Femur (tissue), 1 donor: ENCODE data around the gene DYNLT1.
"Not testable (repeated sequence)": the region's sequence is repeated elsewhere in the genome, so short reads cannot be mapped to it uniquely, and the experiment has no call there.

Source experiments
- DNase-seq: peaks from one replicate; pipeline ENCODE4 v3.0.0-alpha.2; 2017

The DYNLT1 gene

DNA sequence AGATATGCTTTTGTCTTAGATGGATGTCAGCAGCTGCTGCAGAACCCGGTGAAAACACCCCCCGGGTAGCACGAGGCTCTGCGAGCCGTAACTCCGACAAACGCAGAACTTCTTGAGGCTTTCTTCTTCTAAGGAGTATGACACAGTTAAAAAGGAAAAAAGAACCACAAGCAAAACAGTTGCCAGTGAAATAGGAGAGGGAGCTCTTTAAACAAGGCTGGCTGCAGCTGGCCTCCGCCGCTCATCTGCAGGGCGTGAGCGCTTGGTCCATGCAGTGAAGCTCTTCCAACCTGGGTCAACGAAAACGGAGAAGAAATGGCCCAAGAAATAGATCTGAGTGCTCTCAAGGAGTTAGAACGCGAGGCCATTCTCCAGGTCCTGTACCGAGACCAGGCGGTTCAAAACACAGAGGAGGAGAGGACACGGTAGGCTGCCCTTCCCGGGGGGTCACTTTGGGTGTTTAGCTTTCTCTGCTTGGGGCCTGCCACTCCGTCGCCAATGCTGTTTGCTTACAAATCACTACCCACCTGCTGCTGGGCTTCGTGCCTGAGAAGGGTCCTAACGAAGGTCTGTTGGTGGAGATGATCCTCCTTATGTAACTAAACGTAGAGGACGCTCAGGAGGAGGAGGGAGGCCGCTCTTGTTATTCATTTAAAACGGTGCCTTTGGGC is 18.5 kb upstream of the DYNLT1 start:
- peak; percentile 64 for DNase-seq

DNA sequence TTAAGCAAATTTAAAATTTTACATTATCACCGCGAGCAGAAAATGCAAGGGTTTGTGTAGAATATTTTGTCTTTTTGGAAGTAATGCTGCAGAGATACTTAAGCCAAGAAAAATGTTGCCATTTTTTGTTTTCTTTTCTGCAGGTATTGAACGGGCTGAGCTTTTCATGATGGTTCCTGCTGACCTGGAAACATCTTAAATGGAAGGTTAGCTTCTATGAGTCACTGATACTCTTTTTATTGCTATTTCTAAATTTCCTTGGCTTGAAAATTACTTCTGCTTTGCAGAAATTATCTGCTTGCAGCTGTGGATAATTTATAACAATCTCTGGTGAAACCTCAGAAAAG is 18.0 kb upstream of the DYNLT1 start:
- DNase-seq, result no peak

DNA sequence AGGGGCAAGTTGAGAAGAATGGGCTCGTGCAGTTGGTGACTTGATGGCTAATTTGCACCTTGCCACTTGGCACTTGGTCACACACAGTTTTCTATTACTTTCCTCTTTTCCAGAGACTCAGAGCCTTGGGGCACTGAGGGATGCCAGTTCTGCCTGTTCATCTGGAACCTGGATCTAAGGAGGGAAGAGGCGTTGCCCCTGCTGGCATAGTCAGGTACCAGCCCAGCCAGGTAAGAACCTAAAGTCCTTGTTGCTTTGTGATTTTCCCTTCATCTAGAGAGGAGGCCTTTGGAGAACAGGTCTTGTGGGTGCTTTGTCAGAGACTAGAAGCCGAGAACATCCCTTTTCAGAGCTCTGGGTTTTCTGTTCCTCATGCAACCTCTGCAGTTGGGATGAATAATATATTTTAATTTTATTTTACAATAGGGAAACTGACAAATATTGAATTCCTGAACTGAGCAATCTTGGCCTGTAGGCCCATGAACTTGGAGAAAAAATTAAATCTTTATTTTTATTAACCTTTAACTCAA is 16.7 kb upstream of the DYNLT1 start:
- DNase-seq, result no peak

DNA sequence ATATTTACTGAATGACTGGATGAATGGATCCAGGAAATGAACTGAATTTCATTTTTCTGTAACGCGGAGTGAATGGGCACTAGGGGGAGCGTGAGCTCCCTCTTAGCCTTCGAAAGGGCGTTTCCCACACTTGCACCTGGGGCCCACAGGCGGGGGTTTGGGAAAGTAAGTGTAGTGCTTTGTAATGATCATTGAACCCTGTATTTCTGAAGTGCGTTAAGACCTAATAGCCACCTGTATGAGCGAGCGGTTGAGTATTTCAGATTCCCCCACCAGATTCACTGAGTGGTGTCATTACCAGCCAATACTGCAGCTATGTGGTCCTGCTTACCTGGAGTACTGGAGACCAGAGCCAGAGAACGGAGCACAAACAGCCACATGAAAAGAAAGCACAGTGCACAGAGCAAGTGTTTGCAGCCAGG is 15.8 kb upstream of the DYNLT1 start:
- no peak for DNase-seq

DNA sequence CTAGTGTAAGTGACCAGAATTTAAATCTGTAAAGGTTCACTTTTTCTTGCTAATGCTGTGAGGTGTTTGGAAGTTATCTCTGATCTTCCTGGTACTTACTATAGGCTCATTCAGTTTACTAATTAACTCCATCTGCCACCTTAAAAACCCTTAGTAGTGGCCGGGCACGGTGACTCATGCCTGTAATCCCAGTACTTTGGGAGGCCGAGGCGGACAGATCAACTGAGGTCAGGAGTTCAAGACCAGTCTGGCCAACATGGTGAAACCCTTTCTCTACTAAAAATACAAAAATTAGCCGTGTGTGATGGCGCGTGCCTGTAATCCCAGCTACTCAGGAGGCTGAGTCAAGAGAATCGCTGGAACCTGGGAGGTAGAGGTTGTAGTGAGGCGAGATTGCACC is 12.4 kb upstream of the DYNLT1 start:
- not testable (repeated sequence) for DNase-seq

DNA sequence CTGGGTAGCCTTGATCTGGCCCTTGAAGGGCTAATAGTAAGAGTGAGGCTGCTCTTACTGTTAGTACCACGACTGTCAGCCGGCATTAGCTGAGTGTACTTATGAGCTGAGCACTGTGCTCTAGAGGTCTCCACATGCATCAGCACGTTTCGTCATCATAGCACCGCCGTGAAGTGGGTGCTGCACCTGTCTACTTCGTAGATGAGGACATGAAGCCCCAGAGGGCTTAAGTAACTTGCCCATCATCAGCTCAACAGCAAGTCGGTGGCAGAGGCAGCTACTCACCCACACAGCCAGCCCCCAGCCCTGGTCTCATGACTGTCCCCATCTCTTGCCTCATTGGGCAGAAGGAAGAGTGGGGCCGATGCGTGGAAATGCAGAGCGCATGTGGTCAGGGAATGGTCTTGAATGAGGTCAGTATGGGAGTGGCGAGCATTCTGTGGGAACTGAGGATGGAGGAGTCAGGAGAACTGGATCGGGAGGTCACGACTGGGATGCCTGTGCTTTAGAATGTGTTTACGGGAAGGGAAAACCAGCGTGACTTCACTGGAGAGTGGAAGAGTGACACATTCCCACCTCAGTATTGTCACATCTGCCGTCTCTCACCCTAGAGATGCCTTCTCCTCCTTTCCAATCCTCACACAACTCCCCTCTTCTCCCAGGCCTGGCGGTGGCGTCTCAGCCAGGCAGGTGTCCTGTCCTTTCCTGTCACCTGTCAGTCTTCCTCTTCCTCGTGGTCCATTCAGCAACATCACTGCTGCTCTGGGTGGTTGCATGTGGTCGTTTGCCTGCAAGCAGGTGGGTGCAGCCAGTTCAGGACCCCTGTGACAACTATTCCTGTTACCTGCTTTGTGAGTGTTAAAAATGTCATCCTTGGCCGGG is 11.3 kb upstream of the DYNLT1 start:
- no peak for DNase-seq

DNA sequence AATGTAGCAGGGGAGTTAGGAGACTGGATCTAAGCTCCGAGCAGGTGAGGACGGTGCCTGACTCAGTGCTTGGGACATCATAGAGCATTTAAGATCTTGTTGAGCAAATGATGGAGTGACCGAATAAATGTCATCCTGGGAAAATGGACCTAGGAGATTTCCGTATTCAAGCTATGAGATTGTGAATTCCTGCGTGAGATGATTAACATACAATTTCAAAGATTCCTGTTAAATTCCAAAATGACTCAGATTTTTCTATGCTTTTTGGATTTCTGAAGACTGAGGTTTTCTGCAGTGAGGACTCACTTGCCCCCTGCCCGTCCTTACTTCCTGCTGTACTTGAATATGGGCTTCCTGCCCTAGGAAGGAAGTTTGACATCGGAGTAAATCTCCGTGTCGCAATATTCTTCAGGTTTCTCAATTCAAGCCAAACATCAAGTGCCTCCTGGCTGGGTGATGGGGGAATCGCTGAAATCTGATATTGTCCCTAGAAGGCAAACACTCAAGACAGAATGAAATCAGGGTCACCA is 10.5 kb upstream of the DYNLT1 start:
- DNase-seq, result no peak

DNA sequence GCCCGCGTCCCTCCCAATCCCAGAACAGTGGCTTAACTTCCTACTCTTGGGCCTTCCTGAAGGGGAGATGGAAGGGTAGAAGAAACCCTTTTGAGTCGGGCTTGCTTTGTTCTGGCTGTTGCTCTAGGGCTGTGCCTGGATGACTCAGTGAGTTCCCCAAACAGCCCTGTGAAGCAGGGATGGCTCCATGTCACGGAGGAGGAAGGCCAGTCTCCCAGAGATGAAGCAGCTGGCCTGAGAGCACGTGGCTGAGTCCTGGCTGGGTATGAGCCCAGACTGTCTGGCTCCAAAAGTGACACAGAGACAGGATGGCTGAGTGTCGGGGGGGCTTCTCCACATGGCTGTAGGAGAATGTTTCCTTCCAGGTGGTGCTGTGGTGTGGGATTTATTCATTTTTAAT is 10.0 kb upstream of the DYNLT1 start:
- peak; percentile 78 for DNase-seq

DNA sequence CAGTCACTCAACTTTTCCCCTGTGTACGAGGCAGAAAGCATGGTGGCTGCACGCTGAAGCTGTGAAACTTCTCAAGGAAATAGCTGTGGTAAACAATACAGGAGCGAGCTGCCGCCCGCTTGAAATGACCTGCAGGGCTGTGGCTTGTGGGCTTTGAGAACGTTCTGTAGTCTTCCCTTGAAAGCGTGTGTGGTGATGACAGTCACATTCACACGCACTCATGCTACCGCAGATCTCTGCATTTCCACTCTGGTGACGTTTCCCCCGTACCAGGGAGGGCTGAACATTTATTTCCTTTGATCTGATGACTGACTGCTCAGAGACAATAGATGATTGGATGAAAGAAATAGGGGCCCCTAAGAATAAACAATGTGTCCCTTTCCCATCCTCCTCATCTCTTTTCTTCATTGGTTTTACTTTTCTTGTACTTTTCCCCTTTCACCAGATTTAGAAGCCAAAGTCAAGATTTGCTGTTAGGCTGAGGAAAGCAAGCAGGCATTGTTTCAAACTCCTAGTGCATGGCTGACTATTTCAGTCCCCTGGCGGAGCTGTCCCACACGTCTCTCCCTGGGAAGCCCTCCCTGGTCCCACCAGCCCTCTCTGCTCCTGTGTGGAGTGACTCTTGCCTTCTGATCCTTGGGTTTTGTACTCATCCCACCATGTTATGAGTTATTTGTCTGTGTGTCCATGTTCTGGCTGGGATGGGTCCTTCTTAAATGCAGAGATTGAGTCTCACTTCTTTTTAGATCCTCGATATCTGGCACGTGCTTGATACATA is 9.2 kb upstream of the DYNLT1 start:
- DNase-seq, result no peak

DNA sequence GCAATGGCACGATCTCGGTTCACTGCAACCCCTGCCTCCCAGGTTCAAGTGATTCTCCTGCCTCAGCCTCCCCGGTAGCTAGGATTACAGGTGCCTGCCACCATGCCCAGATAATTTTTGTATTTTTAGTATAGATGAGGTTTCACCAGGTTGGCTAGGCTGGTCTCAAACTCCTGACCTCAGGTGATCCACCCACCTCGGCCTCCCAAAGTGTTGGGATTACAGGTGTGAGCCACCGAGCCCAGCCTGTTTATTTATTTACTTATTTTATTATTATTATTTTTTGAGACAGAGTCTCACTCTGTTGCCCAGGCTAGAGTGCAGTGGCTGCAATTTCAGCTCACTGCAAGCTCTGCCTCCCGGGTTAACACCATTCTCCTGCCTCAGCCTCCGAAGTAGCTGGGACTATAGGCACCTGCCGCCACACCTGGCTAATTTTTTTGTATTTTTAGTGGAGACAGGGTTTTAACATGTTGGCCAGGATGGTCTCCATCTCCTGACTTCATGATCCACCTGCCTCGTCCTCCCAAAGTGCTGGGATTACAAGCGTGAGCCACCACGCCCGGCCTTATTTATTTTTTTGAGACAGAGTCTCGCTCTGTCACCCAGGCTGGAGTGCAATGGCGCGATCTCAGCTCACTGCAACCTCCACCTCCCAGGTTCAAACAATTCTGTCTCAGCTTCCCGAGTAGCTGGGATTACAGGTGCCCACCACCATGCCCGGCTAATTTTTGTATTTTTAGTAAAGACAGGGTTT is 7.6 kb upstream of the DYNLT1 start:
- DNase-seq, result not testable (repeated sequence)

DNA sequence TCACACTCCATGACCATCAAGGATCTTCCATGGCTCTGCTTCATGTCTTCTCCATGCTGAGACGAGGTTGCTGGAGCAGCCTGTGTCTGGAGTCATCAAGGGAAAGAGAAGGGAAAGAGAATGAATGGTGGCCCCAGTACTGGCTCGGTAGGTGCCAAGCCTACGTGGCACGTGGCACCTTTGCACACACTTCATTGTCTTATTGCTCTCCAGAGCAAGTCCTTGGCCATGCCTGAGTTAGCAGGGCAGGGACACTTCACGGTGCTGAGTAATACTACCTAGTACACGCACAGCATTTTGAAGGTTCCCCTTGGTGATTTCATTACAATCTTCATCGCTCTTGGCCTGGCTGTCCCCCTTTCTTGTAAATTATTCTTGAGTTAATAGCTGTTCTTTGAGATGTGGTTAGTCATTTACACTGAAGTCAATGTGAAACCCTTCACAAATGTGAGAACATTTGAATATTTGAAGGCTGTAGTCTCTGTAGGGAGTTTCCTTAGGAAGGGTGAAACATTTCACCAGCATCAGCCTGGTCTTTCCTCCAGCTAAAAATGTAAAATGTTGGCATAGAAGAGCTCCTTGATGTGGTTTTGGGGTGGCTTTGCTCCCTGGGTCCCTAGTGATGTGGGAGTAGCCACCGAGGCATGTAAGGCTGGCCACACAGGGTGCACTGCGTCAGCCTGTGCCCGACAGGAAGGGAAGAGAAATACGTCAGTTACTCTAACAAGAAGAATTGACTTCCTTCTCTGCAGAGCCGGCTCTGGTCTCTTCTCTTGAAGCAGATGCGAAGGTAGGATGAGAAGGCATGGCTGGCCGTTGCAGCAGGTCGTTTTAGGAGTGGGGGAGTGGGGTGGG is 5.0 kb upstream of the DYNLT1 start, which contains the start of gene SYTL3:
Gene SYTL3 (plus strand): TSS at position 766 of the 855 bp plus-strand sequence. CDS start 13,215 bp downstream, outside the sequence.
- no peak for DNase-seq

DNA sequence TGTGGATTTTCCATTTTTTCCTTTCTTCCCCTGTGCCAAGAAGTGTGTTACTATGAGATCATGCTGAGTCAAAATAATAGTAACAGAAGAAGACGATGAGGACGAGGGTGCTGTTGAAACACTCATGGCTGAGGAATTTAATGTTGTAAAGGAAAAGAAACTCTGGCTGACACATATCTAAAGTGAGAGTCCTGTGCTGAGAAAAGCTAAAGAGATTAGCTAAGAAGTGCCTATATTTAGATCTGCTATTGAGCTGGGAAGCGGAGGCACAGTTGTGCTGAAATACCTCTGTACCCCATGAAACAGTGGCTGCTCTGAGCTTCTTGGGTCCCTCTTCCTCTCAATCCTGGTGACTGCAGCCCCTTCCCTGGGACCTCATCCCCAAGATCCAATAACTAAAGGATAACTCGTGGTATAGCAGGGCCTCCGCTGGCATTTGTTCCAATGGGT is 4.2 kb upstream of the DYNLT1 start:
- no peak for DNase-seq

DNA sequence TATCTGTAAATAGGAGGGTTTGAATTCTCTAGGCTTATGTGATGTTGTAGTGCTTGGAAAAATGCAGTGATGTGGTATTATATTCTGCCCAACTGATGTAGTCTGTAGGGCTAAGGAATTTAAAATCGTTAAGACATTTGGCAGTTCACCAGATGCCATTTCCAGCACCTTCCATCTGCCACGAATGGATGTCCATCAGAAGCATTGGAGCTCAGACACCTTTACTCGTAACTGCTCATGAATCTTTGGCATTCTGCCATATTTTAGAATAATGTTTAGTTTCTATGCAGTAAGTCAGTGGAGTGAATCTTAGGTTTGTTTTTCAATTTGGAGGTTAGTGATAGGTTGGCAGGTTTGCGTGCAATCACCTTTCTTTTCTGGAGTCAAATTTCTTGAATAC is 3.0 kb upstream of the DYNLT1 start:
- DNase-seq, result no peak

DNA sequence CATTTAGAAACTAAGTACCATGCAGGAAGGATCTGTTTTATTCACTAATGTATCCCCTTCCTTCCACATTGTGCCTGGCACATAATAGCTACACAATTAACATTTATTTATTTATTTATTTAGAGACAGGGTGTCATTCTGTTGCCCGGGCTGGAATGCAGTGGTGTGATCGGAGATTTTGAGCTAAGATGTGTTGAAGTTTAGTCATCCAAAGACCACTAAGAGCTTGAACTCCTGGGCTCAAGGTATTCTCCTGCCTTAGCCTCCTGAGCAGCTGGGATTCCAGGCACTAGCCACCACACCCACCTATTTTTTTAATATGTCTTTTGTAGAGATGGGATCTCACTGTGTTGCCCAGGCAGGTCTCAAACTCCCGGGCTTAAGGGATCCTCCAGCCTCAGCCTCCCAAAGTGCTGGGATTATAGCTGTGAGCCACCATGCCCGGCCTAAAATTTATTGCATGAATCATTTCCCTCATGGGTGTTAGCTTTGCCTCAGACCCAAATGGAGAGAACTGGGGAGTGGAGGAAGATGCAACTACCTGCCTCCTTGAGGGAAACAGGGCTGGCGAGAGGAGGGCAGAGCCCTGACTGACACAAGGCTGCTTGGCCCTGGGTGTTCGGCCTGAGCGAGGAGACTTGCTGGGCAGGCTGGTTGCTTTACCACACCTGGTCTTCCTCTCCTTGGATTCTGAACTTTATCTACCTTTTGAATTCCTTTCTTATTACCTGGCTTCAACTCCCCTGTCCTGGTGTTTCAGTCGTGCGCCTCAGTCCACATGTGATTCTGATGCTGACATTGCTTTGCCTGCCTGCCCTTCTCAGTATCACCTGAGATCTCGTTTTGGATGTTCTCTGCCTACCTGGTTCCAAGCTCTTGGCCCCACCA is 1.7 kb upstream of the DYNLT1 start:
- DNase-seq, result no peak

DNA sequence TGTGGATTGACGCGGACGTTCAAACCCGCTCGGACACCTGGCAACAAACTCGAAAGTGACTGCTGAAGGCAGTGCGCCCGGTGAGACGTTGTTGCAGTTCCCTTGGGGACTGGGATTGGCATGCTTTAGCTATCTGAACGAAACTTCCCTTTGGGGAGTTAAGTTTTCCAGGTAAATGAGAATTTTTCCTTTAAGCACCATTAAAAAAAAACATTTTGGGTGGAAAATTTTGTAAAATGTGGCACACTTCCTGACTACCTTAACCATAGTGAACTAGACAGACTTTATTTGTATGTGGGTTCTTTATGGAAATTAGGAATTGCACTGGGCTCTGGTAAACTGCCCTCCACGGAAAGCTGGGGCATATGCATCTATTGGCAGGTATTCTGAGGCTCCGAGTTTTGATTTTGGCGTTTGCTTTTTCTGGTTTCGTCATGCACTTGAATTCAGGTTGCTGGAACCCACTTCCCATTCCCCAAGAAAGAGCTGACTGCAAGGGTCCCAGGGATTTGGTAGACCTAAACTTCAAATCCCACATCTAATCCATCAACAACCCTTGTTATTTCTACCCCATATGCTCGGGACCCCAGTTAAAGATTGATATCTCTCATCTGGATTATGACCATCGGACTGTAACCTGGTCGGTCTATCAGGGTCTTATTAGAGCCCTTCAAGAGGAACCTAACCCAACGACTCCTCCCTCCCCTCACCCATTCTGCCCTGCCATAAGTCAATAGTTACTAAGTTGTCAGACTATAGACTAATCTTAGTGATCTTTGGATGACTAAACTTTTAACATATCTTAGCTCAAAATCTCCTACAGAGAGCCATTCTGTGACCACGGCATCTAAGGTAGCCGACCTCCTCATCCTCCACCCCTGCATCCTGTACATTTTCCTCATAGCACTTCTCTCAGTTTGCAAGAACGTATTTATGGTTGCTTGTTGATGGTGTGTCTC is 800 bp upstream of the DYNLT1 start:
- DNase-seq, result peak; percentile 23

DNA sequence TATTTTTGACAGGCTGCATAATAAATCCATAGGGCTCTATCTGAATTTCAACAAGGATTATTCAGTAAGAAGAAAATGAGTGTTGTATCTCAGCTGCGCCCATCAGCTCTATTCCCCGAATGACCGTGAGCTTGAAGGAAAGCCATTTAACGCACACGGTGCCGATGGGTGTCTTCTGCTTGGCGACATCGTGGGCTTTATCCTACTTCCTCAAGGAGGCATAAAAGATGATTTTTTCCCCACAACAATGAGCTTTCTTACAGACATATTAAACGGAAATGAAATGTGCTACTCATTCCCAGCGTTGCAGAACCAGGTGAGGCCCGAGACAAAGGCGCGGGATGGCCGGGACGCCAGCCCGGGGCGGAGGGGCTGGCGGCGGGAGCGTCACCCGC is 710 bp downstream of the DYNLT1 start:
- peak; percentile 36 for DNase-seq

DNA sequence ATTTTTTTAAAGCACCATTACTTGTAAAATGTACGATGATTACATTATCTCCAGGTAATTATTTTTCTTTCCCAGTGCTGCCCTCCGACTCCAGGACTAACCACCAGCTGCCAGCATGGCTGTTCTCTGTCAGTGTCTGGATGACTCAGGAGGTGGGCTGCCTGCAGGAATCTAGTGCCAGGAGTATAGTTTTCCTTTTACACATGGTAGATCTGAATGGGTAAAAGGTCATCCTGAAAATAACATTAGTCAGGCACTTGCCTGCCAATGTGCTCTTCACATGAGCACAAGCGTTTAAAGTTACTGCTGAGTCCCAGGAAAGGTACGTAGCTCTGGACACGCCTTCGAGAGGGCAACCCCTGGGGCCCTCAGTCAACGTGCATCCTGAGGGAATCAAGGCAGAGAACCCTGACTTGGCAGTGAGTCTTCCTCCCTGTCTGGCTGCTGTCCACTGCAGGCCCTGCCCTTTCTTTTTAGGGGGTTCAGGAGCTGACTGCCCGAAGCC is 2.4 kb downstream of the DYNLT1 start:
- no peak for DNase-seq

DNA sequence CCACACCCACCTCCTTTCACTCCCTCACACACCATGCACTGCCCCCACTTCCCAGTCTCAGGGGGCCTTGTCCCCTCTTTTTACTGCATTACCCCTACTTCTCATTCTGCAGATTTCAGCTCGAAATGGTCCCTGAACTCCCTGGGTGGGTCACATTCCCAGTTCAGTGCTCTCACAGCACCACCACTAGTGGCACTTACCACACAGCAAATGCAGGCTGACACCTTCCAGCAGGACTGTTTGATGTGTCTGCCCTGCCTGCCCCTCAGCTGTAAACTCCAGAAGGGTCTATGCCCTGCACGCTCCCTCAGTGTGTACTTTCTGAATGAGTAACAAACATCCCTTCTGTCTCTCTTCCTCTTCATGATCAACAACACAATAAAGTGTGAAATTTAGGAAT is 4.0 kb downstream of the DYNLT1 start:
- peak; percentile 12 for DNase-seq

DNA sequence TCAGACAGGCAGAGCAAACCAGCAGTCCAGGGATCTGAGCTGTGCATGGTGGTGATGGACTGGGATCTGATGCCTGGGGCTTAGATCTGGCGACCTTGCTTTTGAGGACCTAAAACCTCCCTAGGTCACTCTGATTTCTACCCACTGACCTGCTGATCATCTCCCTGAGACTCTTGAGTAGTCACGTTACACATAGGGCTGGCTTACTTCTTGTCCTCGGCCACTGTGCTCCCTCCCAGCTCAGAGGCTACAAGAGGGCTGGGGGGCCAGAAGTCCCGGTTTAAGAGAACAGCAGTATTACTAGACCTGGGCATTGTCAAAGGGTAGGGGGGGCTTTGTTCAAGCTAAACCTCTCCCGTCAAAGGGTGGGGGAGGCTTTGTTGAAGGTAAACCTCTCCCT is 5.5 kb downstream of the DYNLT1 start:
- DNase-seq, result no peak
